GM11168 (cell line): ENCODE results near the gene SRSF12.

ENCODE experiments used
- in situ Hi-C: fragments of 300-500 bp; cut with MboI; formaldehyde crosslinking; loops from one replicate; pipeline ENCODE4 v1.12.0; 2022; ENCODE audit warnings: low sequenced_read_pairs; ENCODE audit not compliant: unreplicated experiment

SRSF12 gene

GRCh38 chr6:89117211-89118108 lies at the start of gene SRSF12:
Gene SRSF12, minus strand, starts transcription at chr6:89118071. Its CDS starts 184 bp downstream, at chr6:89117887.
- in situ Hi-C loops, result no loop called here

- in situ Hi-C loops, result no loop called here
Measured at GRCh38 chr6:89162047-89162371, 44.1 kb upstream of the SRSF12 start.

GRCh38 chr6:89161326-89162046 lies 43.6 kb upstream of the SRSF12 start:
- in situ Hi-C loops, result no loop called here

GRCh38 chr6:89160331-89161092 lies 42.6 kb upstream of the SRSF12 start:
- in situ Hi-C loops, result no loop called here

- in situ Hi-C loops, result no loop called here
Measured at GRCh38 chr6:89154131-89154530, 36.3 kb upstream of the SRSF12 start.

GRCh38 chr6:89148016-89148750 lies 30.3 kb upstream of the SRSF12 start:
- in situ Hi-C loops, result no loop called here

- in situ Hi-C loops, result no loop called here
Measured at GRCh38 chr6:89146718-89147700, 29.1 kb upstream of the SRSF12 start.

GRCh38 chr6:89145956-89146717 lies 28.3 kb upstream of the SRSF12 start, which contains the start of gene PM20D2:
Gene PM20D2, plus strand, starts transcription at chr6:89146055. Its CDS starts 90 bp downstream, at chr6:89146145.
- in situ Hi-C loops, result no loop called here

- in situ Hi-C loops, result no loop called here
Measured at GRCh38 chr6:89145091-89145955, 27.5 kb upstream of the SRSF12 start.

- in situ Hi-C loops, result no loop called here
Measured at GRCh38 chr6:89144354-89144906, 26.6 kb upstream of the SRSF12 start.

GRCh38 chr6:89140347-89141156 lies 22.7 kb upstream of the SRSF12 start:
- in situ Hi-C loops, result no loop called here

- in situ Hi-C loops, result no loop called here
Measured at GRCh38 chr6:89139509-89140346, 21.9 kb upstream of the SRSF12 start.

- in situ Hi-C loops, result no loop called here
Measured at GRCh38 chr6:89138173-89138572, 20.3 kb upstream of the SRSF12 start.

- in situ Hi-C loops, result no loop called here
Measured at GRCh38 chr6:89134723-89135122, 16.9 kb upstream of the SRSF12 start.

- in situ Hi-C loops, result no loop called here
Measured at GRCh38 chr6:89133981-89134380, 16.1 kb upstream of the SRSF12 start.
